LNCaP clone FGC (cell line): ENCODE results near the gene SPATA25.
"Not testable (repeated sequence)": the region's sequence is repeated elsewhere in the genome, so short reads cannot be mapped to it uniquely, and the experiment has no call there.

Source experiments
- DNase-seq: peaks from one replicate; pipeline ENCODE4 v3.0.0-alpha.2; 2011; ENCODE audit warnings: low read depth
- H3K4me3 ChIP-seq: 2 replicates; pipeline ENCODE4 v1.5.1; 2011; ENCODE audit warnings: mild to moderate bottlenecking, low read depth, low read length, control low read depth
- TF ChIP-seq, protein P1 (sequence below): IDR thresholded peaks from 2 replicates; pipeline ENCODE4 v1.5.1; 2012; ENCODE audit warnings: mild to moderate bottlenecking; ENCODE audit not compliant: control insufficient read depth, insufficient read depth; ENCODE audit errors: extremely low read depth

SPATA25 gene

DNA sequence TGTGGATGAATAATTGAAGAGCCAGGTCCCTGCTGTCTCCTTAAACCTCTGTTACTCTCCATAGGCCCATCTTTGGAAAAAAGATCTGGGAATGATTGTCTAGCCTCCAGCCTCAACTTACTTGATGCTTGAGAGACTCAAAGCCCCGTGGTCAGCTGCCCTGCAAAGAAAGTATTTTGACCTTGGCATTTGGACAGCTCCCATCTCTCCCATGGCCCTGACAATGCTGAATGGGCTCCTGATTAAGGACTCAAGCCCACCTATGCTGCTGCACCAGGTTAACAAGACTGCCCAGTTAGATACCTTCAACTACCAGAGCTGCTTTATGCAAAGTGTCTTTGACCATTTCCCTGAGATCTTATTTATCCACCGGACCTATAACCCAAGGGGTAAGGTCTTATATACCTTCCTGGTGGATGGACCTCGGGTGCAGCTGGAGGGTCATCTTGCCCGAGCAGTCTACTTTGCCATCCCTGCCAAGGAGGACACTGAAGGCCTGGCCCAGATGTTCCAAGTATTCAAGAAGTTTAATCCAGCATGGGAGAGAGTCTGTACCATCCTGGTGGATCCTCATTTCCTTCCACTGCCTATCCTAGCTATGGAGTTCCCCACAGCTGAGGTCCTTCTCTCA is 4.8 kb downstream of the SPATA25 start:
- DNase-seq: no peak
- no peak overlapping the region for H3K4me3 ChIP-seq
- TF ChIP-seq, protein P1, sequence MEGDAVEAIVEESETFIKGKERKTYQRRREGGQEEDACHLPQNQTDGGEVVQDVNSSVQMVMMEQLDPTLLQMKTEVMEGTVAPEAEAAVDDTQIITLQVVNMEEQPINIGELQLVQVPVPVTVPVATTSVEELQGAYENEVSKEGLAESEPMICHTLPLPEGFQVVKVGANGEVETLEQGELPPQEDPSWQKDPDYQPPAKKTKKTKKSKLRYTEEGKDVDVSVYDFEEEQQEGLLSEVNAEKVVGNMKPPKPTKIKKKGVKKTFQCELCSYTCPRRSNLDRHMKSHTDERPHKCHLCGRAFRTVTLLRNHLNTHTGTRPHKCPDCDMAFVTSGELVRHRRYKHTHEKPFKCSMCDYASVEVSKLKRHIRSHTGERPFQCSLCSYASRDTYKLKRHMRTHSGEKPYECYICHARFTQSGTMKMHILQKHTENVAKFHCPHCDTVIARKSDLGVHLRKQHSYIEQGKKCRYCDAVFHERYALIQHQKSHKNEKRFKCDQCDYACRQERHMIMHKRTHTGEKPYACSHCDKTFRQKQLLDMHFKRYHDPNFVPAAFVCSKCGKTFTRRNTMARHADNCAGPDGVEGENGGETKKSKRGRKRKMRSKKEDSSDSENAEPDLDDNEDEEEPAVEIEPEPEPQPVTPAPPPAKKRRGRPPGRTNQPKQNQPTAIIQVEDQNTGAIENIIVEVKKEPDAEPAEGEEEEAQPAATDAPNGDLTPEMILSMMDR: no peak

GRCh38 chr20:45880988-45881788 is 6.2 kb downstream of the SPATA25 start, which contains the start of gene ZSWIM1:
ZSWIM1 (plus strand) TSS chr20:45881227; CDS start chr20:45882593, 1,366 bp downstream.
- TF ChIP-seq, protein P1: no peak
- peak within 1 kb of the TSS; percentile 79 for H3K4me3 ChIP-seq
- peak; percentile 97 for DNase-seq

DNA sequence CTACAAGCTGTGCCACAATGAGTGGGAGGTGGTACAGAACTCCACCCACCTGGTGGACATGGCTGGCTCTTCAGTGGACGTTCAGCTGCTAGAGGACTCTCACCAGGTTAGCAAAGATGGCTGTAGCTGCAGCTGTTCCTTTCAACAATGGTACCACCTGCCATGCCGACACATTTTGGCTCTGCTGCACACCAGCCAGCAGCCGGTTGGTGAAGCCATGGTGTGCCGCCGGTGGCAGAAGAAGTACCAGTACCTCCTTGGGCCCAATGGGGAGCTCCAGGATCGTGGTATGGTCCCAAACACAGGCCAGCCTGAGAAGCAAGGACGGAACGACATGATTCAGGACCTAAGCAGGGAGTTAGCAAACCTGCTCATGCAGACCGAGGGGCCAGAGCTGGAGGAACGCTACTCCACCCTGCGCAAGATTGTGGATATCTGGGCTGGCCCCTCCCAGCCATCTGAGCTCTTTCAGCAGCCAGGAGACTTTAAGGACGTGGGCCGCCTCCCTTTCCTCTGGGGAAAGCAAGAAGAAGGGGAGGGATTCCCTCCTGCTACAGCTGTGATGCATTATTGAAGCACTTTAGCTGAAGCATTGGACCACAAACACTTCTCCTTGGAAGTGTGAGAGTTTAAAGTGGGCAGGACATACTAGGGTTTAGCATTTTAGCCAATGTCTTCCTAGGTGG is 9.2 kb downstream of the SPATA25 start:
- no peak for DNase-seq
- H3K4me3 ChIP-seq: no peak overlapping the region
- TF ChIP-seq, protein P1: no peak

DNA sequence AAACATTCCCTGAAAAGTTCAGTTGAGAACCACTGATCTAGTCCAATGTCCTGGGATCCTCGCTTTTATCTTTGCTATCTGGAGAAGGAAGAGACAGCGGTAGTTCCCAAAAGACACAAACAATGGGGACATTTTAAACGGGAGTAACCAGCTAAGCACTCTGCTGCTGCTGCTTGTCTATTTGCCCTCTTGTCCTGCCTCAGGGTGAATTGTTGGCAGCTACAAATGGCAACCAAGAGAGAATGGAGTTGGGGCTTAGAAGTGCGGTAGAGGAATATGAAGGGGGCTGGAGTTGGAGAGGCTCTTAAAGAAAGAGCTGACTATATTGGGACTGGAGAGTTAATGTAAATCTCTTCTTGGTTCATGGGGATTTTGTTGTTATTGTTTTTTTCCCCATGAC is 12.8 kb downstream of the SPATA25 start:
- TF ChIP-seq, protein P1: no peak
- DNase-seq: no peak
- H3K4me3 ChIP-seq: no peak overlapping the region

GRCh38 chr20:45874104-45874481 is 13.3 kb downstream of the SPATA25 start:
- not testable (repeated sequence) for H3K4me3 ChIP-seq

DNA sequence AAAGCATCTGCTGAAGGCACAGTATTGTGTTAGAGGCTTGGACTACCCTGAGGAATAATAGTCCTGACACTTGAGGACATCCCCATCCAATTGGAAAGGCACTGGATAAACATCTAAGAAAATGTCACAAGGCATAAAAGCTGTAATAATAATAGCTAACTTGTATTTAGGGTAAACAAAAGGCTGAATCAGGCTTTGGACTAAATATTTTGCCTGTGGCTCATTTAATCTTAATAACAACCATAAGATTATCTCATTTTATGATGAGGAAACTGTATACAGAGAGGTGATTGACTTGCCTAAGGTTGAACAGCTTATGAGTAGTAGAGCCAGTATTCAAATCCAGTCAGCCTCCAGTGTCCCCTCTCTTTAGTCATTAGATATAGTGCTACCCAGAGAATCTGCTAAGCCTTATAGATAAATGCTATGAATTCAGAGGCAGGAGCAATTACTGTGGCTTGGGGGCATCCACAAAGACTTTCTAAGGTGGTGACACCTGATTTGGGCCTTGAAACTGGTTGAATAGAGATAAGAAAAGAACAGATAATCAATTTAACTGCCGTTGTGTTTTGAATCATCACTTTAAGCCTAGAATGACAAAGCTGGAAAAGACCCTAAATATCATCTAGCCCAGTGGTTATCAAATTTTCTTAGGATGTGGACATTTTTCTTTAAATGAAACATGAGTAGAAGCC is 13.9 kb downstream of the SPATA25 start:
- DNase-seq: no peak
- H3K4me3 ChIP-seq: no peak overlapping the region
- TF ChIP-seq, protein P1: no peak

More at GRCh38 chr20:45874104-45874481, 13.3 kb downstream of the SPATA25 start:
- DNase-seq: not testable (repeated sequence)

DNA sequence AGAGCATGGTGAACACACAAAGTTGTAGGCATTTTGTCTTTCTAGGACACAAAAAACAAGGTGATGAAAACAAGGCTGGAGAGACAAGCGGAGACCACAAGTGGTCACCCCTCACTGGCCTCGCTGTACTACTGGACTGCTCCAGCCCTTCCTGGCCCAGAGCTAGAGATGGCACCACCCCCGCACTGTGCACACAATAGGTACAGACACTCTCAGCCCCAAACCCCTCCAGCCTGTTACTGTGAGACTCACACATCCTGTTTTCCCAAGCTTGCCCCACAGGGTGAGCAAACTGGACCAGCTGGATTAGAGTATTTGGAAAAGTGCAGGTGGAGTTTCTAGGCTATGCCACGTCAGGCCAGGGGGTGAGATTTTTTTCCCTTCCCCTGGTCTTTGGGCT is 14.8 kb downstream of the SPATA25 start:
- TF ChIP-seq, protein P1: no peak
- DNase-seq: peak; percentile 18
- H3K4me3 ChIP-seq: no peak overlapping the region
